HFFc6 (cell line): ENCODE results near the gene ZNF287. TPM values are rescaled to one million over a fixed set of nuclear protein-coding genes. Genes with fewer than 3 reads are reported as not detected.
A peak's percentile ranks its signal among the peaks of the same experiment; 100 is the strongest.

Experiments
- DNase-seq: peaks from one replicate; pipeline ENCODE4 v3.0.0-alpha.2; 2018
- H3K27ac Mint-ChIP-seq: 2 replicates; pipeline ENCODE4 v1.8.0; 2020; ENCODE audit warnings: mild to moderate bottlenecking, mixed read lengths
- H3K27me3 Mint-ChIP-seq: 2 replicates; pipeline ENCODE4 v1.8.0; 2021; ENCODE audit warnings: mild to moderate bottlenecking, moderate library complexity, mixed read lengths; ENCODE audit not compliant: insufficient read depth
- H3K36me3 Mint-ChIP-seq: 2 replicates; pipeline ENCODE4 v1.8.0; 2021; ENCODE audit warnings: low read depth, mixed read lengths
- H3K4me1 Mint-ChIP-seq: 2 replicates; pipeline ENCODE4 v1.8.0; 2020; ENCODE audit warnings: low read depth, mixed read lengths
- H3K4me3 Mint-ChIP-seq: 2 replicates; pipeline ENCODE4 v1.8.0; 2020; ENCODE audit warnings: mild to moderate bottlenecking, moderate library complexity, mixed read lengths
- H3K9me3 Mint-ChIP-seq: 2 replicates; pipeline ENCODE4 v1.8.0; 2020; ENCODE audit warnings: mild to moderate bottlenecking, mixed read lengths
- CTCF ChIP-seq: fragments of 200-600 bp; sonication (generic); IDR thresholded peaks from 2 replicates; pipeline ENCODE4 v1.5.0; 2021; ENCODE audit warnings: antibody characterized with exemption, mild to moderate bottlenecking
- long read RNA-seq: library from polyadenylated mRNA; unstranded; transcript quantifications from one replicate; pipeline ENCODE4 v2.0.0, GENCODE V29; 2019
- total RNA-seq, 6 experiments: library from RNA; stranded (reverse); fragmentation: NEBNext Ultra II Directional; extraction: Animal tissue kit (Norgen Biotek cat#: 25700); gene quantifications; 2 replicates in 1 of 6; 3 replicates in 5 of 6; pipeline ENCODE4 v1.2.3, GENCODE V29; 2021

Gene ZNF287
- total RNA-seq = 10 to 100 TPM in 1 of 6 experiments, 1 to 10 TPM in 5; 6.5 to 11.1 (median 8.6) TPM
- long read RNA-seq, transcript ZNF287-202 (6 exons, 3,208 nt) = major isoform, 8 of 12 reads
- long read RNA-seq, partial matches to known transcripts = 0 of 12 reads
- long read RNA-seq, other reads (novel, unspliced or antisense) = 4 of 12 reads

GRCh38 chr17:16568541-16569357 lies at the start of gene ZNF287:
Gene ZNF287 (minus strand): TSS chr17:16569204. CDS start chr17:16567731, 1,473 bp downstream.
- Mint-ChIP-seq H3K36me3 (peaks cover 27% of the 10 kb centered on the region), H3K27ac (peak within 1 kb of the TSS; percentile 57), H3K4me3 (peak within 1 kb of the TSS; percentile 86), H3K4me1 (peaks cover 14% of the 10 kb centered on the region), H3K27me3 (peaks cover 7% of the 10 kb centered on the region), H3K9me3 (peaks cover 4% of the 10 kb centered on the region; the same call in 1 of the 2 replicates)
- DNase-seq = peak; percentile 85
- no peak for TF ChIP-seq CTCF

DNA sequence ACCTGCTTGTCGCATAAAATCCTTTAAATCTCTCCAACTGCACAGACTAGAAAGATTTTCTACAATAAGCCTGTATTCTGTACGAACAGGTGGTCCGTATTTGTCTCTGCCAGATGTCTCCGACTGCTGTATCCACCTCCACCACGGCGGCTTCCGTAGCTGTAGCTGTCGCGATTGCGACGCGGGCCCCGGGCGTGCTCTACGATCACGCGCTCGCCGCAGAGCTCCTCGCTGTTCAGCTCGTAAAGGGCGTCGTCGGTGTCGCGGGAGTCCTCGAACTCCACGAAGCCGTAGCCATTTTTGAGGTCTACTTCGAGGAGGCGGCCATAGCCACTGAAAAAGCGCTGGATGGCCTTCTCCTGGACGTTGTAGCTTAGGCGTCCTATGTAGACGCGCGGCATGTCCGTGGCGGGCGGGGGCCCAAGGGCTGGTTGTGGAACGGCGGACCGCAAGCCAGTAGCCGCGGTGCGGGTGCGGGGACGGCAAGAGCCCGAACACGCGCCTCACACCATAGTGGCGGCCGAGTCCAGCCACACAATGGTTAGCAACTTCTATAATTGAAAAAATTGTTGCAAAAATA lies 48.6 kb upstream of the ZNF287 start:
- no peaks in the 10 kb centered on the region for H3K4me1 Mint-ChIP-seq
- H3K9me3 Mint-ChIP-seq = peaks cover 86% of the 10 kb centered on the region
- DNase-seq = no peak
- TF ChIP-seq CTCF = no peak
- no peak overlapping the region for H3K4me3 Mint-ChIP-seq
- no peaks in the 10 kb centered on the region for H3K27me3 Mint-ChIP-seq
- H3K36me3 Mint-ChIP-seq = peaks cover 59% of the 10 kb centered on the region
- H3K27ac Mint-ChIP-seq = no peak overlapping the region

GRCh38 chr17:16599537-16599936 lies 30.5 kb upstream of the ZNF287 start:
- 0 out of 2 replicates have a peak, but pooled peaks cover 4% of the 10 kb centered on the region for H3K36me3 Mint-ChIP-seq
- TF ChIP-seq CTCF = no peak
- DNase-seq = no peak
- peaks cover 29% of the 10 kb centered on the region for H3K27me3 Mint-ChIP-seq
- H3K4me3 Mint-ChIP-seq = no peak overlapping the region
- peaks cover 46% of the 10 kb centered on the region for H3K9me3 Mint-ChIP-seq
- H3K4me1 Mint-ChIP-seq = no peaks in the 10 kb centered on the region
- no peak overlapping the region for H3K27ac Mint-ChIP-seq

DNA sequence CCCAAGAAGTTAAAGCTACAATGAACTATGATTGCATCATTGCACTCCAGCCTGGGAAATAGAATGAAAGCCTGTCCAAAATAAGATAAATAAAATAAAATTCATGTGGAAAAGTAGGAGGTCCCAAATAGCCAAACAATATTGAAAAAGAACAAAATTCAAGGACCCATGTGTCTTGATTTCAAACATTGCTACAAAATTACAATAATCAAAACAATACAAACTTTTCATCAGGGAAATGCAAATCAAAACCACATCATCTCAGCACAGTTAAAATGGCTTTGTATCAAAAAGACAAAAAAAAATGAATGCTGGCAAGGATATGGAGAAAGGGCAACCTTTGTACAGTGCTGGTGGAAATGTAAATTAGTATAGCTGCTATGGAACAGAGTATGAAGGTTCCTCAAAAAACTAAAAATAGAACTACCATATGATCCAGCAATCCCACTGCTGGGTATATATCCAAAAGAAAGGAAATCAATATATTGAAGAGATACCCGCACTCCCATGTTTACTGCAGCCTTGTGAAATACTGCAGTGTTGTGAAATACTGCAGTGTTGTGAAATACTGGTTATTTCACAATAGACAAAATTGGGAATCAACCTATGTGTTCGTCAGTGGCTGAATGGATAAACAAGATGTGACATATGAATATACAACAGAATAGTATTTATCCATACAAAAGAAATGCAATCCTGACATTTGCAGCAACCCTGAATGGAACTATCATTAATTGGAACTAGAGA lies 24.5 kb upstream of the ZNF287 start:
- H3K4me1 Mint-ChIP-seq = no peaks in the 10 kb centered on the region
- H3K27me3 Mint-ChIP-seq = peaks cover 21% of the 10 kb centered on the region
- no peak for TF ChIP-seq CTCF
- peaks cover 4% of the 10 kb centered on the region; the same call in 1 of the 2 replicates for H3K36me3 Mint-ChIP-seq
- H3K4me3 Mint-ChIP-seq = no peak overlapping the region
- H3K27ac Mint-ChIP-seq = no peak overlapping the region
- no peak for DNase-seq
- peaks cover 19% of the 10 kb centered on the region for H3K9me3 Mint-ChIP-seq
